ENCODE data around the gene NANOS3.
A peak's percentile ranks its signal among the peaks of the same experiment; 100 is the strongest.

NANOS3 gene

GRCh38 chr19:13876834-13877233, at the start of gene NANOS3:
NANOS3 (plus strand) TSS chr19:13877134; CDS start chr19:13877249, 115 bp downstream.
- DNase-seq = no peak

- no peak for DNase-seq
Measured at GRCh38 chr19:13827656-13828055, 49.3 kb upstream of the NANOS3 start.

- DNase-seq = no peak
Measured at GRCh38 chr19:13830114-13830740, 46.7 kb upstream of the NANOS3 start.

- no peak for DNase-seq
Measured at GRCh38 chr19:13830741-13831536, 46.0 kb upstream of the NANOS3 start.

GRCh38 chr19:13831537-13832467, 45.1 kb upstream of the NANOS3 start:
- no peak for DNase-seq

GRCh38 chr19:13833330-13834243, 43.3 kb upstream of the NANOS3 start:
- DNase-seq = peak; percentile 97

- DNase-seq = peak; percentile 39 to 46
Measured at GRCh38 chr19:13834244-13835069, 42.5 kb upstream of the NANOS3 start.

- DNase-seq = peak; percentile 30
Measured at GRCh38 chr19:13835791-13836723, 40.9 kb upstream of the NANOS3 start.

- no peak for DNase-seq
Measured at GRCh38 chr19:13838435-13839129, 38.4 kb upstream of the NANOS3 start.

- DNase-seq = peak; percentile 91 to 93
Measured at GRCh38 chr19:13839130-13839937, 37.6 kb upstream of the NANOS3 start.

GRCh38 chr19:13839938-13840304, 37.0 kb upstream of the NANOS3 start:
- DNase-seq = no peak

- DNase-seq = peak; percentile 65 to 73
Measured at GRCh38 chr19:13840305-13841085, 36.4 kb upstream of the NANOS3 start.

- peak; percentile 66 to 67 for DNase-seq
Measured at GRCh38 chr19:13841086-13841961, 35.6 kb upstream of the NANOS3 start.

- DNase-seq = no peak
Measured at GRCh38 chr19:13841962-13842290, 35.0 kb upstream of the NANOS3 start.

GRCh38 chr19:13842291-13843103, 34.4 kb upstream of the NANOS3 start:
- peak; percentile 77 to 79 for DNase-seq
